CD4-positive, alpha-beta T cell (primary cell): ENCODE results near the gene TICRR. TPM values are rescaled to one million over a fixed set of nuclear protein-coding genes. Genes with fewer than 3 reads are reported as not detected.
"Not testable (repeated sequence)": the region's sequence is repeated elsewhere in the genome, so short reads cannot be mapped to it uniquely, and the experiment has no call there.

Experiments used
- ATAC-seq: fragments of 200-7000 bp; cut with Tn5 transposase; one replicate; pipeline ENCODE4 v1.10.0; 2022; ENCODE audit warnings: mild to moderate bottlenecking; ENCODE audit not compliant: poor library complexity
- CTCF ChIA-PET: fragments of 350-600 bp; sonication (Branson Sonifier 250); formaldehyde crosslinking; loops from one replicate; lab custom pipeline; 2021; ENCODE audit warnings: antibody characterized with exemption, inconsistent platforms; lab: Charles Lee
- POLR2A ChIA-PET: fragments of 350-600 bp; sonication (Branson Sonifier 250); formaldehyde crosslinking; loops from one replicate; lab custom pipeline; 2021; ENCODE audit warnings: antibody characterized with exemption, inconsistent platforms; lab: Charles Lee
- DNase-seq, 14 experiments: peaks; one replicate each; pipeline ENCODE4 v3.0.0-alpha.2; 2013 to 2020; ENCODE audit warnings: mixed read lengths in 2 of 14
- H3K27ac ChIP-seq, 2 donors: one replicate each; pipeline versions ENCODE4 v1.5.1 to v1.7.0; 2013; ENCODE audit warnings: low read length in 2 of 2, low read depth in 1 of 2, mild to moderate bottlenecking in 1 of 2
- H3K27me3 ChIP-seq, 2 experiments: 1 replicate in 1 of 2; 2 replicates in 1 of 2; pipeline versions ENCODE4 v1.6.1 to v1.7.0; 2013; ENCODE audit warnings: low read length in 2 of 2, control low read depth in 1 of 2, mild to moderate bottlenecking in 1 of 2, moderate library complexity in 1 of 2; ENCODE audit not compliant: insufficient read depth in 2 of 2, control insufficient read depth in 1 of 2
- H3K36me3 ChIP-seq: one replicate; pipeline ENCODE4 v1.6.1; 2013; ENCODE audit warnings: low read length, control low read depth; ENCODE audit not compliant: insufficient read depth
- H3K4me1 ChIP-seq: one replicate; pipeline ENCODE4 v1.6.1; 2013; ENCODE audit warnings: low read length, control low read depth; ENCODE audit not compliant: insufficient read depth
- H3K4me3 ChIP-seq: one replicate; pipeline ENCODE4 v1.5.1; 2013; ENCODE audit warnings: mild to moderate bottlenecking, low read length, moderate library complexity
- H3K9me3 ChIP-seq, 2 experiments: 1 replicate in 1 of 2; 2 replicates in 1 of 2; pipeline versions ENCODE4 v1.6.1 to v1.7.0; 2013; ENCODE audit warnings: low read length in 2 of 2, mild to moderate bottlenecking in 2 of 2, control low read depth in 1 of 2, moderate library complexity in 1 of 2; ENCODE audit not compliant: control insufficient read depth in 1 of 2, insufficient read depth in 1 of 2
- H3K27ac Mint-ChIP-seq: one replicate; pipeline ENCODE4 v1.8.0; 2020; ENCODE audit warnings: mixed read lengths
- H3K27me3 Mint-ChIP-seq: one replicate; pipeline ENCODE4 v1.8.0; 2021; ENCODE audit warnings: mixed read lengths
- H3K36me3 Mint-ChIP-seq: one replicate; pipeline ENCODE4 v1.8.0; 2021; ENCODE audit warnings: low read depth, mixed read lengths
- H3K4me1 Mint-ChIP-seq: one replicate; pipeline ENCODE4 v1.8.0; 2021; ENCODE audit warnings: low read depth, mixed read lengths
- H3K4me3 Mint-ChIP-seq: one replicate; pipeline ENCODE4 v1.8.0; 2020; ENCODE audit warnings: mild to moderate bottlenecking, mixed read lengths
- H3K9me3 Mint-ChIP-seq: one replicate; pipeline ENCODE4 v1.8.0; 2020; ENCODE audit warnings: mixed read lengths
- intact Hi-C, 2 experiments: fragments of 100-400 bp; cut with DNase I in 1 of 2; cut with micrococcal nuclease in 1 of 2; formaldehyde crosslinking; loops; one replicate each; pipeline versions ENCODE4 v1.15.1 to v1.9.0; 2023 to 2025; cut with DNase I, micrococcal nuclease
- total RNA-seq, 174 experiments: library from RNA in 2 of 174; stranded (reverse) in 2 of 174; gene quantifications; one replicate each; pipeline ENCODE4 v1.2.3 and lab custom pipeline; 2021 to 2026
- TF ChIP-seq, protein P1 (sequence below): fragments of 200-600 bp; IDR thresholded peaks from one replicate; pipeline ENCODE4 v1.8.0; 2022; ENCODE audit warnings: antibody characterized with exemption, mild to moderate bottlenecking

TICRR gene
- total RNA-seq, 2 experiments from 2014 or later = 0.05 to 0.06 TPM

- Mint-ChIP-seq H3K9me3 (no peaks in the 10 kb centered on the region), H3K4me1 (no peaks in the 10 kb centered on the region), H3K36me3 (no peaks in the 10 kb centered on the region), H3K27ac (no peak overlapping the region), H3K4me3 (no peak overlapping the region), H3K27me3 (peaks cover 34% of the 10 kb centered on the region)
- peaks cover 0 to 6% of the 10 kb centered on the region in 2 experiments for H3K9me3 ChIP-seq
- H3K27ac ChIP-seq = no peak overlapping the region
- POLR2A ChIA-PET = no interaction called here
- intact Hi-C loops = no loop called here
- no peaks in the 10 kb centered on the region for H3K36me3 ChIP-seq
- no peak for DNase-seq
- peaks cover 0 to 12% of the 10 kb centered on the region in 2 experiments for H3K27me3 ChIP-seq
- CTCF ChIA-PET = no interaction called here
- TF ChIP-seq, protein P1, sequence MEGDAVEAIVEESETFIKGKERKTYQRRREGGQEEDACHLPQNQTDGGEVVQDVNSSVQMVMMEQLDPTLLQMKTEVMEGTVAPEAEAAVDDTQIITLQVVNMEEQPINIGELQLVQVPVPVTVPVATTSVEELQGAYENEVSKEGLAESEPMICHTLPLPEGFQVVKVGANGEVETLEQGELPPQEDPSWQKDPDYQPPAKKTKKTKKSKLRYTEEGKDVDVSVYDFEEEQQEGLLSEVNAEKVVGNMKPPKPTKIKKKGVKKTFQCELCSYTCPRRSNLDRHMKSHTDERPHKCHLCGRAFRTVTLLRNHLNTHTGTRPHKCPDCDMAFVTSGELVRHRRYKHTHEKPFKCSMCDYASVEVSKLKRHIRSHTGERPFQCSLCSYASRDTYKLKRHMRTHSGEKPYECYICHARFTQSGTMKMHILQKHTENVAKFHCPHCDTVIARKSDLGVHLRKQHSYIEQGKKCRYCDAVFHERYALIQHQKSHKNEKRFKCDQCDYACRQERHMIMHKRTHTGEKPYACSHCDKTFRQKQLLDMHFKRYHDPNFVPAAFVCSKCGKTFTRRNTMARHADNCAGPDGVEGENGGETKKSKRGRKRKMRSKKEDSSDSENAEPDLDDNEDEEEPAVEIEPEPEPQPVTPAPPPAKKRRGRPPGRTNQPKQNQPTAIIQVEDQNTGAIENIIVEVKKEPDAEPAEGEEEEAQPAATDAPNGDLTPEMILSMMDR = no peak
- no peak overlapping the region for H3K4me3 ChIP-seq
- H3K4me1 ChIP-seq = no peaks in the 10 kb centered on the region
- ATAC-seq = no peak
Observed at GRCh38 chr15:89543389-89543788, 31.9 kb upstream of the TICRR start.

- intact Hi-C loops, H3K4me3 Mint-ChIP-seq, ATAC-seq, H3K27me3 ChIP-seq, DNase-seq, H3K4me1 Mint-ChIP-seq, H3K27ac ChIP-seq, H3K36me3 ChIP-seq, POLR2A ChIA-PET, CTCF ChIA-PET, H3K4me1 ChIP-seq, H3K4me3 ChIP-seq, H3K27ac Mint-ChIP-seq, H3K9me3 ChIP-seq, H3K9me3 Mint-ChIP-seq, H3K36me3 Mint-ChIP-seq: not testable (repeated sequence)
- H3K27me3 Mint-ChIP-seq = peaks cover 22% of the 10 kb centered on the region
Observed at GRCh38 chr15:89549138-89549537, 26.1 kb upstream of the TICRR start.

DNA sequence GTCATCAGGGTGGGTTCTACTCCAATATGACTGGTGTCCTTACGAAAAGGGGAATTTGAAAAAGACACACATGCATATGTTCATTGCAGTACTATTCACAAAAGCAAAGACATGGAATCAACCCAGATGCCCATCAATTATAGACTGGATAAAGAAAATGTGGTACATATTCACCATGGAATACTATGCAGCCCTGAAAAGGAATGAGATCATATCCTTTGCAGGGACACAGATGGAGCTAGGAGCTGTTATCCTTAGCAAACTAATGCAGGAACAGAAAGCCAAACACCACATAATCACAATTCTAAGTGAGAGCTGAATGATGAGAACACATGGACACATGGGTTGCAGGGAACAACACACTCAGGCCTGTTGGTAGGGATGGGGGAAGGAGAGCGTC, 24.8 kb upstream of the TICRR start:
- intact Hi-C loops = no loop called here
- Mint-ChIP-seq H3K4me1 (no peaks in the 10 kb centered on the region), H3K36me3 (no peaks in the 10 kb centered on the region), H3K9me3 (no peaks in the 10 kb centered on the region), H3K27me3 (peaks cover 17% of the 10 kb centered on the region), H3K4me3 (no peak overlapping the region), H3K27ac (no peak overlapping the region)
- H3K27ac ChIP-seq = no peak overlapping the region
- H3K4me1 ChIP-seq = no peaks in the 10 kb centered on the region
- no peak overlapping the region for H3K4me3 ChIP-seq
- DNase-seq = no peak
- ChIA-PET POLR2A (no interaction called here), CTCF (no interaction called here)
- TF ChIP-seq, protein P1 = no peak
- ATAC-seq = no peak
- no peaks in the 10 kb centered on the region for H3K9me3 ChIP-seq
- peaks cover 0 to 4% of the 10 kb centered on the region in 2 experiments for H3K27me3 ChIP-seq
- no peaks in the 10 kb centered on the region for H3K36me3 ChIP-seq

- no peak overlapping the region for H3K4me3 Mint-ChIP-seq
- Histone ChIP-seq H3K36me3 (no peaks in the 10 kb centered on the region), H3K4me1 (no peaks in the 10 kb centered on the region), H3K27ac (no peak overlapping the region), H3K27me3 (peaks cover 0 to 4% of the 10 kb centered on the region in 2 experiments), H3K4me3 (no peak overlapping the region), H3K9me3 (no peaks in the 10 kb centered on the region)
- no peaks in the 10 kb centered on the region for H3K9me3 Mint-ChIP-seq
- no peaks in the 10 kb centered on the region for H3K36me3 Mint-ChIP-seq
- ChIA-PET POLR2A (no interaction called here), CTCF (no interaction called here)
- TF ChIP-seq, protein P1 = no peak
- H3K27me3 Mint-ChIP-seq = peaks cover 11% of the 10 kb centered on the region
- no peaks in the 10 kb centered on the region for H3K4me1 Mint-ChIP-seq
- ATAC-seq (no peak), DNase-seq (no peak)
- no peak overlapping the region for H3K27ac Mint-ChIP-seq
- intact Hi-C loops = no loop called here
Observed at GRCh38 chr15:89551550-89551949, 23.7 kb upstream of the TICRR start.
